Suppressor macrophage treated with lipopolysaccharide for 4 hours (primary cell): ENCODE measurements around the gene LUZP2.
"Not testable (repeated sequence)": the region's sequence is repeated elsewhere in the genome, so short reads cannot be mapped to it uniquely, and the experiment has no call there.

ENCODE experiments used
- DNase-seq: peaks from one replicate; pipeline ENCODE4 v3.0.0-alpha.2; 2020

LUZP2 gene

GRCh38 chr11:24932110-24933000 lies 435.5 kb downstream of the LUZP2 start:
- no peak for DNase-seq

- DNase-seq = no peak
Measured at GRCh38 chr11:24934733-24935439, 438.0 kb downstream of the LUZP2 start.

GRCh38 chr11:24944891-24945290 lies 448.0 kb downstream of the LUZP2 start:
- no peak for DNase-seq

GRCh38 chr11:24949406-24949805 lies 452.6 kb downstream of the LUZP2 start:
- DNase-seq = no peak

- DNase-seq = no peak
Measured at GRCh38 chr11:24963852-24964251, 467.0 kb downstream of the LUZP2 start.

- DNase-seq = no peak
Measured at GRCh38 chr11:24965748-24966147, 468.9 kb downstream of the LUZP2 start.

GRCh38 chr11:24993903-24994302 lies 497.1 kb downstream of the LUZP2 start:
- DNase-seq = not testable (repeated sequence)

GRCh38 chr11:24999929-25000328 lies 503.1 kb downstream of the LUZP2 start:
- not testable (repeated sequence) for DNase-seq

GRCh38 chr11:25037431-25037830 lies 540.6 kb downstream of the LUZP2 start:
- DNase-seq = no peak

GRCh38 chr11:25038131-25038530 lies 541.3 kb downstream of the LUZP2 start:
- DNase-seq = no peak

GRCh38 chr11:25039165-25039564 lies 542.3 kb downstream of the LUZP2 start:
- no peak for DNase-seq

GRCh38 chr11:25048632-25049031 lies 551.8 kb downstream of the LUZP2 start:
- DNase-seq = no peak

GRCh38 chr11:25052844-25053243 lies 556.0 kb downstream of the LUZP2 start:
- no peak for DNase-seq

GRCh38 chr11:25057861-25058260 lies 561.0 kb downstream of the LUZP2 start:
- DNase-seq = no peak

GRCh38 chr11:25065746-25066145 lies 568.9 kb downstream of the LUZP2 start:
- DNase-seq = no peak

- no peak for DNase-seq
Measured at GRCh38 chr11:25066706-25067105, 569.9 kb downstream of the LUZP2 start.

GRCh38 chr11:25068451-25068850 lies 571.6 kb downstream of the LUZP2 start:
- no peak for DNase-seq

GRCh38 chr11:25094085-25094802 lies 597.4 kb downstream of the LUZP2 start:
- no peak for DNase-seq

- DNase-seq = no peak
Measured at GRCh38 chr11:25119416-25119815, 622.6 kb downstream of the LUZP2 start.
